Body of pancreas (tissue), 4 donors: ENCODE measurements around the gene SEMA3G. TPM values are rescaled to one million over a fixed set of nuclear protein-coding genes. Genes with fewer than 3 reads are reported as not detected.

Experiments used
- ATAC-seq: fragments of 150-250 bp; one replicate; pipeline ENCODE4 v1.9.1; 2016
- DNase-seq, 4 donors: peaks; one replicate each; pipeline ENCODE4 v3.0.0-alpha.2; 2019
- H3K27ac ChIP-seq, 4 donors: fragments of 200-600 bp; sonication (generic); 1 replicate in 3 of 4; 2 replicates in 1 of 4; pipeline versions ENCODE4 v1.5.1 to v1.6.1; 2016 to 2019; ENCODE audit warnings: mild to moderate bottlenecking in 1 of 4, mixed read lengths in 1 of 4, moderate library complexity in 1 of 4
- H3K27me3 ChIP-seq, 2 donors: fragments of 200-600 bp; sonication (generic); one replicate each; pipeline ENCODE4 v1.6.0; 2016; ENCODE audit warnings: mild to moderate bottlenecking in 1 of 2
- H3K36me3 ChIP-seq, 2 donors: fragments of 200-600 bp; sonication (generic); replicated peaks in 1 of 2; 2 replicates each; pipeline ENCODE4 v1.5.1; 2016; ENCODE audit warnings: low read depth in 2 of 2; ENCODE audit not compliant: insufficient read depth in 1 of 2
- H3K4me1 ChIP-seq: fragments of 200-600 bp; sonication (generic); one replicate; pipeline ENCODE4 v1.6.0; 2016
- H3K4me3 ChIP-seq, 2 donors: fragments of 200-600 bp; sonication (generic); 1 replicate in 1 of 2; 2 replicates in 1 of 2; pipeline ENCODE4 v1.5.1; 2016 to 2019
- H3K9me3 ChIP-seq, 3 donors: fragments of 200-600 bp; sonication (generic); 1 replicate in 2 of 3; 2 replicates in 1 of 3; pipeline ENCODE4 v1.5.1; 2016
- POLR2A ChIP-seq, 3 donors: fragments of 450-650 bp; IDR thresholded peaks; one replicate each; pipeline ENCODE4 v1.6.1; 2016; ENCODE audit warnings: antibody characterized with exemption in 3 of 3, mild to moderate bottlenecking in 2 of 3
- WGBS, 2 donors: methylation state at CpG; one replicate each; pipeline ENCODE4 v1.1.5; 2017; 5-methylcytosine and 5-hydroxymethylcytosine counted together
- intact Hi-C: fragments of 100-400 bp; cut with DNase I; formaldehyde crosslinking; loops from one replicate; pipeline ENCODE4 v1.15.1; 2023
- total RNA-seq, 2 donors: library from RNA; depleted of rRNA; stranded (reverse); fragments of >200 nt; gene quantifications; one replicate each; pipeline ENCODE4 v1.1.0, GENCODE V29; 2016
- TF ChIP-seq, protein P1 (sequence below), 7 experiments: fragments of 450-650 bp in 4 of 7; fragments of 200-600 bp in 3 of 7; sonication (generic) in 3 of 7; IDR thresholded peaks; one replicate each; pipeline ENCODE4 v1.5.1; 2016 to 2019; ENCODE audit warnings: antibody characterized with exemption in 7 of 7

The SEMA3G gene
- total RNA-seq, 2 donors from 2014 or later, result 3.9 to 13.2 TPM

DNA sequence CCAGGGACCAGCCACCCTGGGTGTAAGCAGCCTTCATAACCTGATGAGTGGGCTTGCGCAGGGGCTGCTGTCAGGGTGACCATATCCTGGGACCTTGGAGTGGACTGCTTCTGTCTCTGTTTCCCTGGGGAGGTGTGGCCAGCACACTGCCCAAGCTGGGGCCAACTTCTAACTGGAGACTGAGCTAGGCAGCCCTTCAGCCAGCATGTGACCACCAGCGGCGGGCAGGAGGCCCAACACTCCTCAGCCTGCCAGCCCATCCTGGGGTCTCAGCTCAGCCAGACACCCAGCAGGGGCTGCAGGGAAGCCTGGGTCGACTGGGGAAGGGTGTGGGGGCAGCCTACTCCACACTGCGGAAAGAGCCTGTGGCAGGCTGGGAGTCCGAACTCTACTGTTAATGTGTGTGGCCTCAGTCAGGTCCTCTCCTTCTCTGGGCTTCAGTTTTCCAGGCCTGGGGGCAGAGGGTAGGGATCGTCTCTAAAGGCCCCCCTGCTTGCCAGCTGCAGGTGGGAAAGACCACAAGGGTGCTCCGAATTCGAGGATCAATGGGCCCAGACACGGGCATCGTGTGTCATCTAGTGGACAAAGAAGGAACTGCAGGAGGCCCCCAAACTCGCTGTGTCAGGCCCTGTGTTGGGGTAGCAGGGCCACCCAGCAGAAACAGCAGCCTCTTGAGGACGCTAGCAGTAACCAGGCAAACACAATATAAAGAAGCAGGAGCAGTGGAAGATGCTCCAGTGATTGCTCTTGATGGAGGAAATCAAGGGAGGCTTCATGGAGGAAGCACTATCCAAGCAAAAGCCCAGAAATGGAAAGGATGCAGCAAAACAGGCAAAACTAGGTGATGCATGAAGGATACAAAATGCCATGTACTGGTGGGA, 2.0 kb upstream of the SEMA3G start:
- no peaks in the 10 kb centered on the region for H3K36me3 ChIP-seq
- TF ChIP-seq, protein P1, sequence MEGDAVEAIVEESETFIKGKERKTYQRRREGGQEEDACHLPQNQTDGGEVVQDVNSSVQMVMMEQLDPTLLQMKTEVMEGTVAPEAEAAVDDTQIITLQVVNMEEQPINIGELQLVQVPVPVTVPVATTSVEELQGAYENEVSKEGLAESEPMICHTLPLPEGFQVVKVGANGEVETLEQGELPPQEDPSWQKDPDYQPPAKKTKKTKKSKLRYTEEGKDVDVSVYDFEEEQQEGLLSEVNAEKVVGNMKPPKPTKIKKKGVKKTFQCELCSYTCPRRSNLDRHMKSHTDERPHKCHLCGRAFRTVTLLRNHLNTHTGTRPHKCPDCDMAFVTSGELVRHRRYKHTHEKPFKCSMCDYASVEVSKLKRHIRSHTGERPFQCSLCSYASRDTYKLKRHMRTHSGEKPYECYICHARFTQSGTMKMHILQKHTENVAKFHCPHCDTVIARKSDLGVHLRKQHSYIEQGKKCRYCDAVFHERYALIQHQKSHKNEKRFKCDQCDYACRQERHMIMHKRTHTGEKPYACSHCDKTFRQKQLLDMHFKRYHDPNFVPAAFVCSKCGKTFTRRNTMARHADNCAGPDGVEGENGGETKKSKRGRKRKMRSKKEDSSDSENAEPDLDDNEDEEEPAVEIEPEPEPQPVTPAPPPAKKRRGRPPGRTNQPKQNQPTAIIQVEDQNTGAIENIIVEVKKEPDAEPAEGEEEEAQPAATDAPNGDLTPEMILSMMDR (IDR thresholded peaks at IDR 0.05), result peak; percentile 89 to 98 (median 96)
- TF ChIP-seq POLR2A (IDR thresholded peaks at IDR 0.05), result no peak
- WGBS, 2 donors, result 13 to 37% methylated on average over 8 to 13 of the region's 13 CpGs
- no peaks in the 10 kb centered on the region for H3K27me3 ChIP-seq
- H3K4me1 ChIP-seq, result peaks cover 23% of the 10 kb centered on the region
- H3K9me3 ChIP-seq, result no peaks in the 10 kb centered on the region
- intact Hi-C loops, result no loop called here
- peak; percentile 59 to 68 (median 62) for DNase-seq
- no peak overlapping the region for H3K27ac ChIP-seq
- peak; percentile 31 for ATAC-seq
- no peak overlapping the region for H3K4me3 ChIP-seq

DNA sequence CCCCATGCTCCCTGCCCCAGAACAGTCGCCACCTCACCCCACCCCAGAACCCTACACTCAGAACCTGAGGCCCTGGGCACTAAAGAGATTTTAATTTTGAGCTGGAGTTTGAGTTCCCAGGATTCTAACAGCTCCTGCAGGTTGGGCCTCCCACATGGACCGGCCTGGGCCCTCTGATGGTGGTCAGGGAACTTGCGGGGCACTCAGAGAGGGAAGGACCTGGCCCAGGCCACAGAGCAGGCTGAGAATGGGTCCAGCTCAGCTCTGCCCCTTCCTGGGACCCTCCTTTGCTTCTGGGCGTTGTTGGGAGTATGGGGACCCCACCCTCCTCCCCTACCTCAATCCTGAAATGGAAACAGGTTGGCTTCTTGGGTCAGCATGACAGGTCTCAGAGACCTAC, 1.1 kb upstream of the SEMA3G start:
- TF ChIP-seq POLR2A (IDR thresholded peaks at IDR 0.05), result no peak
- no peak for ATAC-seq
- no peak for DNase-seq
- Histone ChIP-seq H3K9me3 (no peaks in the 10 kb centered on the region), H3K4me3 (no peak overlapping the region), H3K27me3 (no peaks in the 10 kb centered on the region), H3K4me1 (peaks cover 23% of the 10 kb centered on the region), H3K27ac (no peak overlapping the region), H3K36me3 (no peaks in the 10 kb centered on the region)
- intact Hi-C loops, result no loop called here
- 79 to 82% methylated on average over 2 to 4 of the region's 4 CpGs for WGBS, 2 donors

DNA sequence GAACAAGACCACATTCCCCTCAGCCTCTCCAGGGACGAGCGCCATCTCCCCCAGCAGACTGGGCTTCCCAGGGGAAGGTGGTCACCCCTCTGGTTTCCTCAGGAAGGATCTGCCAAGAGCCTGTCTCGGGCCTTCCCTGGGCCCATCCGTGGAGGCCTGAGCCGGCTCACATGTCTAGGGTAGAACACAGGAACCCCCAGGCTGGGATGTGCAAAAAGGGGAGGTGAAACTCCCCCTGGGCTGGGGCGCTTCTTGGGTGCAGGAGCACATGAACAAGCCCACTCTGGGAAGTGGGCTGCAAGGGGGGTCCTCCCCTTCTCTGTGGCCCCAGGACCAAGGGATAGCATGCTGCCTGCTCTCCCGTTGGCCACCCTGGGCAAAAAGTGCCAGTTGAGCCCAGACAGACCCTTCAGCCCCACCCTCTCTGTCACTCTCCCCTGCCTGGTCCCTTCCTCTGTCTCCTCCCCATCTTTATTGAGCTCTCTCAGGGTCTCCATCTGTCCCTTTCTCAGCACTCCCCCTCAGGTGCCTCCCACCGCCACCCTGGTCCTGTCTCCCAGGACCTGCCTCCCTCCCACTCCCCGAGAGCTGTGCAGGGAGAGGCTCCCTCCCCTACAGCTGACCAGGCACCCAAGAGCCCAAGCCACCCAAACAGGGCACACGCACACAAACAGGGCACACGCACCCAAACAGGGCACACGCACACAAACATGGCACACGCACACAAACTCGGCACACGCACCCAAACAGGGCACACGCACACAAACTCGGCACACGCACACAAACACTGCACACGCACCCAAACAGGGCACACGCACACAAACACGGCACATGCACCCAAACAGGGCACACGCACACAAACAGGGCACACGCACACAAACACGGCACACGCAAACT, 864 bp downstream of the SEMA3G start:
- intact Hi-C loops, result no loop called here
- Histone ChIP-seq H3K4me3 (no peak overlapping the region), H3K9me3 (no peaks in the 10 kb centered on the region), H3K27me3 (no peaks in the 10 kb centered on the region), H3K27ac (no peak overlapping the region), H3K36me3 (no peaks in the 10 kb centered on the region), H3K4me1 (peaks cover 9% of the 10 kb centered on the region)
- DNase-seq (no peak), ATAC-seq (no peak)
- WGBS, 2 donors, result 73 to 86% methylated on average over 13 to 25 of the region's 25 CpGs
- TF ChIP-seq POLR2A (IDR thresholded peaks at IDR 0.05), result no peak
- TF ChIP-seq, protein P1 (IDR thresholded peaks at IDR 0.05), result no peak

DNA sequence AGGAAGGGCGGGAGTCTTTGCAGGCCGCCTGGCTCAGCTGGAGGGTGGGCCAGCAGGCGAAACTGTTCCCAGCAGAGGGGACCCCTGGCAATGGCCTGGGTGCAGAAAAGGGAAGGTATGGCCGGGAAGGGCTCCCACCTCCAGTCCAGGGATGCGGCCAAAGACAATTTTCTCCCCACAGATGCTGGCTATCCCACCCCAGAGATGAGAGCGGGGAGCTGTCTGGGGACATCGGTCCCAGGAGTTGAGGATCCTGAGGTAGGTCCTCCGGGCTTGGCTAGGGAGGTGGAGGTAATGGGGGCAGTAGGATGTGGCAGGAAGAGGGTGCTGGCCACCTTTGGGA, 1.7 kb downstream of the SEMA3G start:
- Histone ChIP-seq H3K27me3 (no peaks in the 10 kb centered on the region), H3K4me1 (peaks cover 9% of the 10 kb centered on the region), H3K27ac (no peak overlapping the region), H3K9me3 (no peaks in the 10 kb centered on the region), H3K4me3 (no peak overlapping the region), H3K36me3 (no peaks in the 10 kb centered on the region)
- DNase-seq, result no peak
- ATAC-seq, result no peak
- WGBS, 2 donors, result 74 to 87% methylated on average over 6 to 8 of the region's 8 CpGs
- TF ChIP-seq POLR2A (IDR thresholded peaks at IDR 0.05), result no peak
- TF ChIP-seq, protein P1 (IDR thresholded peaks at IDR 0.05), result no peak
- intact Hi-C loops, result no loop called here
